GM12878 (cell line): ENCODE results near the gene SLC24A3. TPM values are rescaled to one million over a fixed set of nuclear protein-coding genes. Genes with fewer than 3 reads are reported as not detected.

Experiments used
- ATAC-seq: fragments of 200-7000 bp; cut with Tn5 transposase; 3 replicates; pipeline ENCODE4 v1.9.1; 2020; ENCODE audit warnings: mild to moderate bottlenecking, moderate library complexity
- BruUV-seq: library from RNA; stranded (reverse); fragments of 400-500 nt; replicated peaks from 2 replicates; lab custom pipeline; 2021; lab: Mats Ljungman, UMichigan
- CTCF ChIA-PET: fragments of 300-600 bp; sonication (Branson Sonifier 250); formaldehyde crosslinking; extraction: SDS; loops from one replicate; lab custom pipeline; 2021; ENCODE audit warnings: inconsistent platforms; lab: Yijun Ruan, JAX
- POLR2A ChIA-PET: fragments of 350-600 bp; formaldehyde crosslinking; extraction: SDS; loops from one replicate; lab custom pipeline; 2021; ENCODE audit warnings: inconsistent platforms; lab: Charles Lee
- RAD21 ChIA-PET: fragments of 300-600 bp; sonication (Branson Sonifier 250); formaldehyde crosslinking; loops from one replicate; lab custom pipeline; 2023; ENCODE audit warnings: antibody characterized with exemption; ENCODE audit not compliant: unreplicated experiment; lab: Charles Lee
- SMC1A ChIA-PET: fragments of 300-600 bp; sonication (Branson Sonifier 250); formaldehyde crosslinking; loops from one replicate; lab custom pipeline; 2023; ENCODE audit not compliant: unreplicated experiment, uncharacterized antibody; lab: Charles Lee
- DNase-seq: peaks from one replicate; pipeline ENCODE4 v3.0.0-alpha.2; 2011; ENCODE audit warnings: low read depth, low spot score
- FAIRE-seq: peaks from 3 replicates; lab custom pipeline; 2011; peaks lifted over from hg19 to GRCh38; lab: Jason Lieb, UNC
- H2AFZ ChIP-seq: 2 replicates; pipeline ENCODE4 v1.6.0; 2011; ENCODE audit warnings: low read depth, low read length, control low read depth; ENCODE audit not compliant: control insufficient read depth
- H3K27ac ChIP-seq: 2 replicates; pipeline ENCODE4 v1.5.1; 2011; ENCODE audit warnings: control low read depth; ENCODE audit not compliant: control insufficient read depth, insufficient read depth
- H3K27me3 ChIP-seq, 2 experiments: replicated peaks in 1 of 2; 2 replicates each; pipeline versions ENCODE4 v1.6.0 to v1.6.1; 2011; ENCODE audit warnings: low read length in 1 of 2; ENCODE audit not compliant: control insufficient read depth in 2 of 2, insufficient read depth in 2 of 2
- H3K36me3 ChIP-seq, 2 experiments: 2 replicates each; pipeline ENCODE4 v1.5.1; 2011; ENCODE audit warnings: low read length in 1 of 2; ENCODE audit not compliant: control insufficient read depth in 2 of 2, insufficient read depth in 2 of 2
- H3K4me1 ChIP-seq: 2 replicates; pipeline ENCODE4 v1.6.1; 2011; ENCODE audit warnings: mild to moderate bottlenecking, low read length, moderate library complexity, mixed read lengths; ENCODE audit not compliant: control insufficient read depth, insufficient read depth
- H3K4me2 ChIP-seq: 2 replicates; pipeline ENCODE4 v1.6.0; 2011; ENCODE audit warnings: control low read depth; ENCODE audit not compliant: control insufficient read depth, insufficient read depth
- H3K4me3 ChIP-seq: fragments of 200-600 bp; sonication (generic); 2 replicates; pipeline ENCODE4 v1.5.1; 2016
- H3K79me2 ChIP-seq: 2 replicates; pipeline ENCODE4 v1.6.0; 2011; ENCODE audit warnings: low read length; ENCODE audit not compliant: control insufficient read depth, insufficient read depth
- H3K9ac ChIP-seq: 2 replicates; pipeline ENCODE4 v1.8.0; 2011; ENCODE audit warnings: low read length, control low read depth, mixed read lengths; ENCODE audit not compliant: control insufficient read depth, insufficient read depth
- H3K9me3 ChIP-seq: replicated peaks from 3 replicates; pipeline ENCODE4 v1.5.1; 2011; ENCODE audit warnings: mild to moderate bottlenecking, low read length; ENCODE audit not compliant: control insufficient read depth, insufficient read depth
- H4K20me1 ChIP-seq: 2 replicates; pipeline ENCODE4 v1.6.0; 2011; ENCODE audit not compliant: control insufficient read depth, insufficient read depth
- CBX3 ChIP-seq: fragments of 200-600 bp; sonication (generic); IDR thresholded peaks from 2 replicates; pipeline ENCODE4 v1.6.1; 2016; ENCODE audit warnings: low read depth, borderline replicate concordance
- GABPA ChIP-seq: IDR thresholded peaks from 2 replicates; pipeline ENCODE4 v1.6.1; 2014; ENCODE audit warnings: antibody characterized with exemption, low read depth, mild to moderate bottlenecking, inconsistent platforms
- PKNOX1 ChIP-seq: fragments of 450-650 bp; IDR thresholded peaks from 2 replicates; pipeline ENCODE4 v1.6.1; 2016; ENCODE audit warnings: mild to moderate bottlenecking
- RFX5 ChIP-seq: IDR thresholded peaks from 2 replicates; pipeline ENCODE4 v1.6.1; 2011; ENCODE audit warnings: low read depth, low read length, improper control_type of control experiment
- TAF1 ChIP-seq: IDR thresholded peaks from 2 replicates; pipeline ENCODE4 v1.6.1; 2011; ENCODE audit warnings: mild to moderate bottlenecking, low read depth, low read length, borderline replicate concordance
- WGBS: methylation state at CpG from one replicate; pipeline ENCODE4 v1.1.6; 2016; ENCODE audit warnings: low lambda C conversion rate; ENCODE audit not compliant: insufficient replicate concordance, insufficient coverage; ENCODE audit errors: missing lambda C conversion rate; 5-methylcytosine and 5-hydroxymethylcytosine counted together
- in situ Hi-C: fragments of 300-500 bp; cut with MboI; formaldehyde crosslinking; loops from 9 replicates; pipeline ENCODE4 v1.14.3; 2018; ENCODE audit warnings: mixed read lengths
- intact Hi-C: fragments of 100-400 bp; cut with micrococcal nuclease; formaldehyde crosslinking; loops from one replicate; pipeline ENCODE4 v1.14.2; 2022; ENCODE audit not compliant: unreplicated experiment
- polyA plus RNA-seq, 11 experiments: library from polyadenylated mRNA; depleted of rRNA in 4 of 11; unstranded in 6 of 11; stranded (reverse) in 5 of 11; fragments of >200 nt; fragmentation: Nextera tagmentation in 4 of 11; fragmentation: Illumina TruSeq in 1 of 11; extraction: Ambion mirVana in 4 of 11; extraction: Trizol in 1 of 11; gene quantifications; 1 replicate in 1 of 11; 2 replicates in 10 of 11; pipeline versions ENCODE4 v1.2.1 to v1.2.3, GENCODE V29; 2011 to 2016; ENCODE audit warnings: inconsistent platforms in 2 of 11, missing spikeins in 2 of 11, low read depth in 1 of 11
- total RNA-seq, 4 experiments: library from RNA; depleted of rRNA in 3 of 4; stranded (reverse); fragments of >200 nt in 3 of 4; fragmentation: Illumina TruSeq in 1 of 4; extraction: Trizol in 1 of 4; gene quantifications; 2 replicates each; pipeline versions ENCODE4 v1.2.1 to v1.2.3, GENCODE V29; 2013 to 2021
- TF ChIP-seq, protein P1 (sequence below): fragments of 450-650 bp; formaldehyde crosslinking; IDR thresholded peaks from 2 replicates; pipeline ENCODE4 v1.4.0; 2020; ENCODE audit warnings: mild to moderate bottlenecking, moderate library complexity
- TF ChIP-seq, protein P2 (sequence below): fragments of 450-650 bp; IDR thresholded peaks from 2 replicates; pipeline ENCODE4 v1.6.1; 2017; ENCODE audit warnings: mild to moderate bottlenecking

The SLC24A3 gene
- total and polyA plus RNA-seq, 10 of the 15 experiments (the other 5 are each of a cell fraction or from before 2014, with no cell fraction given): 0.04 TPM; not detected in 9

DNA sequence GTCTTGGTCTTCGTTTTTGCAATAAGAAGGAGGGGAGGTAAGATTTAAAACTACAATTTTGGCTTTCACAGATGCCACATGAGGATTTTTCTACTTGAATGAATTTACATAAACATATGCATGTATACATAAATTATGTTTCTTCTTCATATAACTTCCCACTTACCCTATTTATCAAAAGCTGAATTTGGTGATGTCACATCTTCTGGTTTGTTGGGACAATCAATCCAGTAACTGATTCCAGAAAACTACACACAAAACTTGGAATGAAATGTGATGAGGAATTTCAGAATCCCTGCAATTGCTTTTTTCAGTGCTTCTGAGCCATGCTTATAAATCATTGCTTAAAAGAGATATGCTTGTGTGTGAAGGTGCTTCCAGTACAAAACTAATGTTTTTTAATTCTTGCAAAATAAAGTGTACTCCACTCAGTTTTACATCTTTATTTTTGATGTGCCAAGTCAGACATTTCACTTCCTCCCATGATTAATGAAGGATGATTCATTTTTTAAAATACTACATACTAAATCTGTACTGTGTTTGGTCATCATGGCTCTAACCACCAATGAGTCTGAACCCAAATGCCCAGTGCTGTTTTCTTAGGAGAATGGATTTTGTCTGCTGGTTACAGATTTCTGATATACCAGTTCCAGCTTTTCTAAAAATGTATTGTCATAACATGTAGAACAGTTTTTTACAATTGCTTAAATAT is 513.5 kb downstream of the SLC24A3 start:
- Histone ChIP-seq H4K20me1 (no peaks in the 10 kb centered on the region), H3K27ac (no peak overlapping the region), H3K36me3 (no peaks in the 10 kb centered on the region), H2AFZ (no peak overlapping the region), H3K9ac (no peak overlapping the region), H3K4me3 (no peak overlapping the region), H3K4me2 (no peak overlapping the region), H3K4me1 (no peaks in the 10 kb centered on the region; the same call in 1 of the 2 replicates), H3K9me3 (no peaks in the 10 kb centered on the region), H3K79me2 (no peaks in the 10 kb centered on the region)
- 5% methylated on average over 1 of the region's 1 CpG for WGBS
- in situ Hi-C loops: no loop called here
- no peak for FAIRE-seq
- no peak for DNase-seq
- ChIA-PET RAD21 (no interaction called here), CTCF (interaction anchor here (1.4 kb wide), 1 partner anchor 54 kb away, joined by 3 read pairs; no protein-coding TSS in a partner anchor), POLR2A (interaction anchor here (0.5 kb wide), 1 partner anchor 12 kb away, joined by 4 read pairs; no protein-coding TSS in a partner anchor), SMC1A (interaction anchor here (1.0 to 4.5 kb wide), 4 partner anchors 11 to 25 kb away, joined by 3 to 23 read pairs (median 6); no protein-coding TSS in a partner anchor)
- ATAC-seq: no peak; the same call in 2 of the 3 replicates
- no TSS peak for BruUV-seq
- intact Hi-C loops: no loop called here
- TF ChIP-seq CBX3: no peak
- TF ChIP-seq, all 136 proteins: peak for 0
- H3K27me3 ChIP-seq: no peaks in the 10 kb centered on the region

- Histone ChIP-seq H3K27ac (no peak overlapping the region), H3K4me2 (no peak overlapping the region), H3K27me3 (no peaks in the 10 kb centered on the region), H3K9ac (no peak overlapping the region), H4K20me1 (no peaks in the 10 kb centered on the region), H2AFZ (no peak overlapping the region), H3K79me2 (no peaks in the 10 kb centered on the region), H3K36me3 (no peaks in the 10 kb centered on the region), H3K4me1 (no peaks in the 10 kb centered on the region; the same call in 1 of the 2 replicates), H3K9me3 (no peaks in the 10 kb centered on the region), H3K4me3 (no peak overlapping the region)
- in situ Hi-C loops: no loop called here
- no peak for FAIRE-seq
- ATAC-seq: no peak; the same call in 1 of the 3 replicates
- DNase-seq: no peak
- 12% methylated on average over 10 of the region's 10 CpGs for WGBS
- ChIA-PET POLR2A (no interaction called here), RAD21 (no interaction called here), SMC1A (interaction anchor here (0.7 to 4.5 kb wide), 6 partner anchors 9 to 34 kb away, joined by 3 to 23 read pairs (median 4); no protein-coding TSS in a partner anchor), CTCF (interaction anchor here (1.4 kb wide), 1 partner anchor 53 kb away, joined by 3 read pairs; no protein-coding TSS in a partner anchor)
- intact Hi-C loops: no loop called here
- no TSS peak for BruUV-seq
- TF ChIP-seq GABPA (no peak), TAF1 (no peak), RFX5 (no peak), PKNOX1 (no peak)
- TF ChIP-seq, protein P1, sequence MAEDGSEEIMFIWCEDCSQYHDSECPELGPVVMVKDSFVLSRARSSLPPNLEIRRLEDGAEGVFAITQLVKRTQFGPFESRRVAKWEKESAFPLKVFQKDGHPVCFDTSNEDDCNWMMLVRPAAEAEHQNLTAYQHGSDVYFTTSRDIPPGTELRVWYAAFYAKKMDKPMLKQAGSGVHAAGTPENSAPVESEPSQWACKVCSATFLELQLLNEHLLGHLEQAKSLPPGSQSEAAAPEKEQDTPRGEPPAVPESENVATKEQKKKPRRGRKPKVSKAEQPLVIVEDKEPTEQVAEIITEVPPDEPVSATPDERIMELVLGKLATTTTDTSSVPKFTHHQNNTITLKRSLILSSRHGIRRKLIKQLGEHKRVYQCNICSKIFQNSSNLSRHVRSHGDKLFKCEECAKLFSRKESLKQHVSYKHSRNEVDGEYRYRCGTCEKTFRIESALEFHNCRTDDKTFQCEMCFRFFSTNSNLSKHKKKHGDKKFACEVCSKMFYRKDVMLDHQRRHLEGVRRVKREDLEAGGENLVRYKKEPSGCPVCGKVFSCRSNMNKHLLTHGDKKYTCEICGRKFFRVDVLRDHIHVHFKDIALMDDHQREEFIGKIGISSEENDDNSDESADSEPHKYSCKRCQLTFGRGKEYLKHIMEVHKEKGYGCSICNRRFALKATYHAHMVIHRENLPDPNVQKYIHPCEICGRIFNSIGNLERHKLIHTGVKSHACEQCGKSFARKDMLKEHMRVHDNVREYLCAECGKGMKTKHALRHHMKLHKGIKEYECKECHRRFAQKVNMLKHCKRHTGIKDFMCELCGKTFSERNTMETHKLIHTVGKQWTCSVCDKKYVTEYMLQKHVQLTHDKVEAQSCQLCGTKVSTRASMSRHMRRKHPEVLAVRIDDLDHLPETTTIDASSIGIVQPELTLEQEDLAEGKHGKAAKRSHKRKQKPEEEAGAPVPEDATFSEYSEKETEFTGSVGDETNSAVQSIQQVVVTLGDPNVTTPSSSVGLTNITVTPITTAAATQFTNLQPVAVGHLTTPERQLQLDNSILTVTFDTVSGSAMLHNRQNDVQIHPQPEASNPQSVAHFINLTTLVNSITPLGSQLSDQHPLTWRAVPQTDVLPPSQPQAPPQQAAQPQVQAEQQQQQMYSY: no peak
- TF ChIP-seq, protein P2, sequence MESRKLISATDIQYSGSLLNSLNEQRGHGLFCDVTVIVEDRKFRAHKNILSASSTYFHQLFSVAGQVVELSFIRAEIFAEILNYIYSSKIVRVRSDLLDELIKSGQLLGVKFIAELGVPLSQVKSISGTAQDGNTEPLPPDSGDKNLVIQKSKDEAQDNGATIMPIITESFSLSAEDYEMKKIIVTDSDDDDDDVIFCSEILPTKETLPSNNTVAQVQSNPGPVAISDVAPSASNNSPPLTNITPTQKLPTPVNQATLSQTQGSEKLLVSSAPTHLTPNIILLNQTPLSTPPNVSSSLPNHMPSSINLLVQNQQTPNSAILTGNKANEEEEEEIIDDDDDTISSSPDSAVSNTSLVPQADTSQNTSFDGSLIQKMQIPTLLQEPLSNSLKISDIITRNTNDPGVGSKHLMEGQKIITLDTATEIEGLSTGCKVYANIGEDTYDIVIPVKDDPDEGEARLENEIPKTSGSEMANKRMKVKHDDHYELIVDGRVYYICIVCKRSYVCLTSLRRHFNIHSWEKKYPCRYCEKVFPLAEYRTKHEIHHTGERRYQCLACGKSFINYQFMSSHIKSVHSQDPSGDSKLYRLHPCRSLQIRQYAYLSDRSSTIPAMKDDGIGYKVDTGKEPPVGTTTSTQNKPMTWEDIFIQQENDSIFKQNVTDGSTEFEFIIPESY: no peak
These were observed 514.9 kb downstream of the SLC24A3 start for GRCh38 chr20:19727251-19727847.
